ENCODE measurements around the gene CAMTA1. TPM values are rescaled to one million over a fixed set of nuclear protein-coding genes. Genes with fewer than 3 reads are reported as not detected.

The CAMTA1 gene
- total RNA-seq, 1 donor from 2014 or later: 77.6 TPM

DNA sequence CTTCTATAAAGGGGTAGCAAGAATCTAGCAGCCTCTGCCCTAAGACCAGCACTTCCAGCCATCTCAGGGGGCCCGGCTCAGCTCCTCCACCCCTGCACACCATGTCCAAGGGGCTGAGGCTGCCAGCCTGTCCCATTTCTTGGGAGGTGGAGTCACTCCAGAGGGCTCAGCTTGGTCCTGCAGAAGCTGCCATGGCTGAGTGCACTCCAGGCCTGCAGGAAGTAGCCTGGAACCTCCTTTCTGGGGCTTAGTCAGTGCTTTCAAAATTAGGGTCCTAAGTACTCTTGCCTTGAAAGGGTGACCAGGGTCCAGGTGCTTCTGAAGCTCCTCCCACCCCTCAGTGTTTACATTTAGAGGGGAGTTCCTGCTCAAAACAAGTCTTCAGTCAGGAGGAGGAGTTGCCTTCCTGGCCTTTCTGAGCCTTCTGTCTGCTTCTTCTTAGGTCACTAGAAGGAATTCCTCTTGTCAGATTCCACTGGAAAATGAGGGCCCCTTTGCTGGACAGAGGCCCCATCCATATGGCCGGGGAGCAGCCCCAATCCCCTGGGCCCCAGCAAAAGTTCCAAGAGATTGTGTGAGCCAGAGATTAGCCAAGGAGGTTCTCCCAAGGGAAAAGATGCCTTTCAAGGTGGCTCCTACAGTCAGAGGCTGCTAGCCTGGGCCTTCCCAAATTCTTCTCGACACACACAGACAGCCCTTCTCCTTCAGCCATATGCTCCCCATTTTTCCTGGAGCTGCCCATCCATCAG is 857.7 kb downstream of the CAMTA1 start:
- no peaks in the 10 kb centered on the region for H4K20me1 ChIP-seq (ENCODE audit: insufficient read depth, low read length)
- DNase-seq (ENCODE audit: low read depth): no peak
- no peak for TF ChIP-seq EZH2 (IDR thresholded peaks at IDR 0.05; ENCODE audit: insufficient read depth, low read length)
- H3K79me2 ChIP-seq (ENCODE audit: insufficient read depth, low read length): no peaks in the 10 kb centered on the region
- H3K27me3 ChIP-seq (ENCODE audit: insufficient read depth, low read length): no peaks in the 10 kb centered on the region
- no peaks in the 10 kb centered on the region for H3K36me3 Mint-ChIP-seq (ENCODE audit: low read depth, unreplicated experiment)
- no peaks in the 10 kb centered on the region for H3K9me3 ChIP-seq (ENCODE audit: insufficient read depth, low read depth, low read length)
- no peak overlapping the region for H3K27ac ChIP-seq (ENCODE audit: low read depth, low read length)
- H3K4me2 ChIP-seq (ENCODE audit: low read length): no peak overlapping the region
- no peak overlapping the region for H3K9ac ChIP-seq (ENCODE audit: low read length)
- peaks cover 4% of the 10 kb centered on the region for H3K9me3 Mint-ChIP-seq (ENCODE audit: unreplicated experiment)
- no peak overlapping the region for H3K4me3 Mint-ChIP-seq (ENCODE audit: unreplicated experiment)
- no peaks in the 10 kb centered on the region for H3K4me1 Mint-ChIP-seq (ENCODE audit: low read depth, unreplicated experiment)
- peaks cover 13% of the 10 kb centered on the region for H3K27me3 Mint-ChIP-seq (ENCODE audit: low read depth, unreplicated experiment)
- no peak for FAIRE-seq
- no peak overlapping the region for H3K4me3 ChIP-seq (ENCODE audit: insufficient read depth, low read depth, low read length)
- H3K27ac Mint-ChIP-seq (ENCODE audit: unreplicated experiment): no peak overlapping the region
- no peaks in the 10 kb centered on the region for H3K36me3 ChIP-seq (ENCODE audit: insufficient read depth, low read length)
- no peak overlapping the region for H2AFZ ChIP-seq (ENCODE audit: low read depth, low read length)
- peaks cover 2% of the 10 kb centered on the region for H3K4me1 ChIP-seq (ENCODE audit: insufficient read depth, low read length)

DNA sequence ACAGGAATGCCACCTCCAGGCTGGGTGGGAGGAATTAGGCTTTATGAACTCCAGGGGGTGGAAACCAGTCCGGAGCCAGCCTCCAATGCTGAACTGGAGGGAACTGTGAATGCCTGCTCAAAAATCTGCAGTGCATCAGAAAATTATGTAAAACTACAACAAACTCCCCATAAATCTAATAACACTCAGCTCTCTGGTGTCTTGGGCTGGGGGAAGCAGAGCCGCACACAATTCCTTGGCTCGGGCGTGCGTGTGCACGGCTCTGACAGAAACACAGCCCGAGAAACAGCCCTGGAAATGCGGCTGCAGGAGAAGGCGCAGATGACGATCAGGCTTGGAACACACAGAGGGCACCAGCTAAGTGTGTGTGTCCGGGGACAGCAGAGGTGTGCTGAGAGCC is 858.3 kb downstream of the CAMTA1 start:
- H3K36me3 ChIP-seq (ENCODE audit: insufficient read depth, low read length): no peaks in the 10 kb centered on the region
- Mint-ChIP-seq H3K4me3 (ENCODE audit: unreplicated experiment) (no peak overlapping the region), H3K36me3 (ENCODE audit: low read depth, unreplicated experiment) (no peaks in the 10 kb centered on the region), H3K4me1 (ENCODE audit: low read depth, unreplicated experiment) (no peaks in the 10 kb centered on the region), H3K27me3 (ENCODE audit: low read depth, unreplicated experiment) (peaks cover 14% of the 10 kb centered on the region), H3K9me3 (ENCODE audit: unreplicated experiment) (peaks cover 4% of the 10 kb centered on the region), H3K27ac (ENCODE audit: unreplicated experiment) (no peak overlapping the region)
- no peaks in the 10 kb centered on the region for H4K20me1 ChIP-seq (ENCODE audit: insufficient read depth, low read length)
- no peaks in the 10 kb centered on the region for H3K9me3 ChIP-seq (ENCODE audit: insufficient read depth, low read depth, low read length)
- no peaks in the 10 kb centered on the region for H3K27me3 ChIP-seq (ENCODE audit: insufficient read depth, low read length)
- TF ChIP-seq EZH2 (IDR thresholded peaks at IDR 0.05; ENCODE audit: insufficient read depth, low read length): no peak
- TF ChIP-seq, protein P1, sequence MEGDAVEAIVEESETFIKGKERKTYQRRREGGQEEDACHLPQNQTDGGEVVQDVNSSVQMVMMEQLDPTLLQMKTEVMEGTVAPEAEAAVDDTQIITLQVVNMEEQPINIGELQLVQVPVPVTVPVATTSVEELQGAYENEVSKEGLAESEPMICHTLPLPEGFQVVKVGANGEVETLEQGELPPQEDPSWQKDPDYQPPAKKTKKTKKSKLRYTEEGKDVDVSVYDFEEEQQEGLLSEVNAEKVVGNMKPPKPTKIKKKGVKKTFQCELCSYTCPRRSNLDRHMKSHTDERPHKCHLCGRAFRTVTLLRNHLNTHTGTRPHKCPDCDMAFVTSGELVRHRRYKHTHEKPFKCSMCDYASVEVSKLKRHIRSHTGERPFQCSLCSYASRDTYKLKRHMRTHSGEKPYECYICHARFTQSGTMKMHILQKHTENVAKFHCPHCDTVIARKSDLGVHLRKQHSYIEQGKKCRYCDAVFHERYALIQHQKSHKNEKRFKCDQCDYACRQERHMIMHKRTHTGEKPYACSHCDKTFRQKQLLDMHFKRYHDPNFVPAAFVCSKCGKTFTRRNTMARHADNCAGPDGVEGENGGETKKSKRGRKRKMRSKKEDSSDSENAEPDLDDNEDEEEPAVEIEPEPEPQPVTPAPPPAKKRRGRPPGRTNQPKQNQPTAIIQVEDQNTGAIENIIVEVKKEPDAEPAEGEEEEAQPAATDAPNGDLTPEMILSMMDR (IDR thresholded peaks at IDR 0.05; ENCODE audit: insufficient read depth, low read depth, low read length): no peak
- no peak for FAIRE-seq
- H2AFZ ChIP-seq (ENCODE audit: low read depth, low read length): no peak overlapping the region
- H3K9ac ChIP-seq (ENCODE audit: low read length): no peak overlapping the region
- peaks cover 2% of the 10 kb centered on the region for H3K4me1 ChIP-seq (ENCODE audit: insufficient read depth, low read length)
- no peak overlapping the region for H3K4me3 ChIP-seq (ENCODE audit: insufficient read depth, low read depth, low read length)
- no peaks in the 10 kb centered on the region for H3K79me2 ChIP-seq (ENCODE audit: insufficient read depth, low read length)
- no peak overlapping the region for H3K27ac ChIP-seq (ENCODE audit: low read depth, low read length)
- no peak overlapping the region for H3K4me2 ChIP-seq (ENCODE audit: low read length)
- no peak for DNase-seq (ENCODE audit: low read depth)

DNA sequence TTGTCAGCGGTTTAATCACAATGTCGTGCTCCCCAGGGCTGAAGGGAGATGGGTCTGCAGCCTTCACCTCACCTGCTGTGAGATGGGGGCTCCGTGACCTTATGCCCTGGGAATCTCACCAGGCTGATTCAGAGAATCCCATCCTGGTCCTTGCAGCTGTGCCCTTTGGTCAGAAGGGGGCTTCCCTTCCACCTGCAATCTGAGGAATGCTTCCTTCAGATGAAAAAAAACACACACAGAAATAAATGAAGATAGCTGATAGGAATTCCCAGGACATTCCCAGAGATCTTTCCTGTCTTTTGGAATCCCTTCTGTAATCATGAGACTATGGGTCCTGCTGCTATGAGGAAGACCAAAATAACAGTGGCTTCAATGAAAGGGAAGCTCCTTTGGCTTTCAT is 858.8 kb downstream of the CAMTA1 start:
- no peak overlapping the region for H3K9ac ChIP-seq (ENCODE audit: low read length)
- Mint-ChIP-seq H3K36me3 (ENCODE audit: low read depth, unreplicated experiment) (no peaks in the 10 kb centered on the region), H3K27me3 (ENCODE audit: low read depth, unreplicated experiment) (peaks cover 15% of the 10 kb centered on the region), H3K9me3 (ENCODE audit: unreplicated experiment) (peaks cover 4% of the 10 kb centered on the region), H3K27ac (ENCODE audit: unreplicated experiment) (no peak overlapping the region), H3K4me3 (ENCODE audit: unreplicated experiment) (no peak overlapping the region), H3K4me1 (ENCODE audit: low read depth, unreplicated experiment) (no peaks in the 10 kb centered on the region)
- no peaks in the 10 kb centered on the region for H3K27me3 ChIP-seq (ENCODE audit: insufficient read depth, low read length)
- no peak overlapping the region for H2AFZ ChIP-seq (ENCODE audit: low read depth, low read length)
- H3K9me3 ChIP-seq (ENCODE audit: insufficient read depth, low read depth, low read length): no peaks in the 10 kb centered on the region
- FAIRE-seq: no peak
- TF ChIP-seq, protein P1 (IDR thresholded peaks at IDR 0.05; ENCODE audit: insufficient read depth, low read depth, low read length): no peak
- no peak for DNase-seq (ENCODE audit: low read depth)
- H3K4me1 ChIP-seq (ENCODE audit: insufficient read depth, low read length): peaks cover 2% of the 10 kb centered on the region
- no peak overlapping the region for H3K4me2 ChIP-seq (ENCODE audit: low read length)
- no peak overlapping the region for H3K27ac ChIP-seq (ENCODE audit: low read depth, low read length)
- H3K36me3 ChIP-seq (ENCODE audit: insufficient read depth, low read length): no peaks in the 10 kb centered on the region
- H4K20me1 ChIP-seq (ENCODE audit: insufficient read depth, low read length): no peaks in the 10 kb centered on the region
- no peak overlapping the region for H3K4me3 ChIP-seq (ENCODE audit: insufficient read depth, low read depth, low read length)
- H3K79me2 ChIP-seq (ENCODE audit: insufficient read depth, low read length): no peaks in the 10 kb centered on the region

All from astrocyte (in vitro differentiated cells and primary cell).